ENCODE measurements around the gene INTS1. TPM values are rescaled to one million over a fixed set of nuclear protein-coding genes. Genes with fewer than 3 reads are reported as not detected.
"Not testable (repeated sequence)": the region's sequence is repeated elsewhere in the genome, so short reads cannot be mapped to it uniquely, and the experiment has no call there.

Gene INTS1
- total RNA-seq, 2 experiments from 2014 or later = 78.1 to 81.7 TPM

GRCh38 chr7:1520539-1521234, 16.5 kb upstream of the INTS1 start:
- ATAC-seq (no peak), DNase-seq (no peak)
- Mint-ChIP-seq H3K27me3 (no peaks in the 10 kb centered on the region), H3K9me3 (ENCODE audit: low read depth) (peaks cover 4% of the 10 kb centered on the region), H3K4me3 (no peak overlapping the region), H3K4me1 (peaks cover 7% of the 10 kb centered on the region), H3K36me3 (ENCODE audit: low read depth) (peaks cover 2% of the 10 kb centered on the region), H3K27ac (no peak overlapping the region)
- intact Hi-C loops (cut with DNase I, micrococcal nuclease) = no loop called here
- CTCF ChIA-PET = no interaction called here
- POLR2A ChIA-PET = no interaction called here

GRCh38 chr7:1519322-1519922, 15.2 kb upstream of the INTS1 start:
- CTCF ChIA-PET; H3K27me3 Mint-ChIP-seq; ATAC-seq; H3K9me3 Mint-ChIP-seq (ENCODE audit: low read depth); POLR2A ChIA-PET; DNase-seq; H3K4me3 Mint-ChIP-seq; intact Hi-C loops (cut with DNase I, micrococcal nuclease); H3K4me1 Mint-ChIP-seq; H3K27ac Mint-ChIP-seq; H3K36me3 Mint-ChIP-seq (ENCODE audit: low read depth): not testable (repeated sequence)

- POLR2A ChIA-PET = no interaction called here
- CTCF ChIA-PET = interaction anchor here (0.6 kb wide), 1 partner anchor 323 kb away, joined by 3 read pairs; no protein-coding TSS in a partner anchor
- intact Hi-C loops (cut with DNase I, micrococcal nuclease) = no loop called here
Measured at GRCh38 chr7:1516586-1517251, 12.5 kb upstream of the INTS1 start.

GRCh38 chr7:1515509-1515967, 11.3 kb upstream of the INTS1 start:
- H3K27ac Mint-ChIP-seq; DNase-seq; POLR2A ChIA-PET; H3K27me3 Mint-ChIP-seq; intact Hi-C loops (cut with DNase I, micrococcal nuclease); ATAC-seq; H3K4me3 Mint-ChIP-seq; H3K9me3 Mint-ChIP-seq (ENCODE audit: low read depth); CTCF ChIA-PET; H3K36me3 Mint-ChIP-seq (ENCODE audit: low read depth): not testable (repeated sequence)
- H3K4me1 Mint-ChIP-seq = peaks cover 32% of the 10 kb centered on the region

More at GRCh38 chr7:1516586-1517251, 12.5 kb upstream of the INTS1 start:
- peaks cover 4% of the 10 kb centered on the region for H3K9me3 Mint-ChIP-seq (ENCODE audit: low read depth)
- no peak overlapping the region for H3K27ac Mint-ChIP-seq
- no peaks in the 10 kb centered on the region for H3K27me3 Mint-ChIP-seq
- peaks cover 2% of the 10 kb centered on the region for H3K36me3 Mint-ChIP-seq (ENCODE audit: low read depth)
- no peak for DNase-seq
- H3K4me3 Mint-ChIP-seq = no peak overlapping the region
- ATAC-seq = no peak
- peaks cover 29% of the 10 kb centered on the region for H3K4me1 Mint-ChIP-seq

GRCh38 chr7:1514995-1515401, 10.8 kb upstream of the INTS1 start:
- Mint-ChIP-seq H3K36me3 (ENCODE audit: low read depth) (peaks cover 2% of the 10 kb centered on the region), H3K27me3 (no peaks in the 10 kb centered on the region), H3K4me1 (peaks cover 32% of the 10 kb centered on the region), H3K9me3 (ENCODE audit: low read depth) (peaks cover 4% of the 10 kb centered on the region), H3K4me3 (no peak overlapping the region), H3K27ac (no peak overlapping the region)
- intact Hi-C loops (cut with DNase I, micrococcal nuclease) = no loop called here
- no peak for ATAC-seq
- ChIA-PET POLR2A (no interaction called here), CTCF (no interaction called here)
- no peak for DNase-seq

GRCh38 chr7:1514407-1514806, 10.2 kb upstream of the INTS1 start:
- Mint-ChIP-seq H3K27me3 (no peaks in the 10 kb centered on the region), H3K4me3 (no peak overlapping the region), H3K4me1 (peaks cover 32% of the 10 kb centered on the region), H3K9me3 (ENCODE audit: low read depth) (peaks cover 4% of the 10 kb centered on the region), H3K27ac (no peak overlapping the region), H3K36me3 (ENCODE audit: low read depth) (peaks cover 2% of the 10 kb centered on the region)
- intact Hi-C loops (cut with DNase I, micrococcal nuclease) = no loop called here
- CTCF ChIA-PET = interaction anchor here (0.6 kb wide), 1 partner anchor 48 kb away, joined by 4 read pairs; no protein-coding TSS in a partner anchor
- no peak for DNase-seq
- POLR2A ChIA-PET = no interaction called here
- no peak for ATAC-seq

- POLR2A ChIA-PET = no interaction called here
- Mint-ChIP-seq H3K9me3 (ENCODE audit: low read depth) (no peaks in the 10 kb centered on the region), H3K4me3 (no peak overlapping the region), H3K36me3 (ENCODE audit: low read depth) (no peaks in the 10 kb centered on the region), H3K4me1 (peaks cover 32% of the 10 kb centered on the region), H3K27ac (peak overlapping the region; percentile 79), H3K27me3 (no peaks in the 10 kb centered on the region)
- intact Hi-C loops (cut with DNase I, micrococcal nuclease) = loop anchor here in 1 of 2 experiments (1.0 kb wide), 1 partner anchor 17 kb away; the partner anchor contains the start of gene MAFK
- CTCF ChIA-PET = interaction anchor here (0.6 kb wide), 2 partner anchors 49 to 87 kb away, joined by 3 to 4 read pairs; no protein-coding TSS in a partner anchor
- ATAC-seq (no peak), DNase-seq (no peak)
Measured at GRCh38 chr7:1513657-1514095, 9.5 kb upstream of the INTS1 start.

- H3K9me3 Mint-ChIP-seq (ENCODE audit: low read depth) = no peaks in the 10 kb centered on the region
- POLR2A ChIA-PET = interaction anchor here (0.6 kb wide), 1 partner anchor 241 kb away, joined by 4 read pairs; no protein-coding TSS in a partner anchor
- H3K27me3 Mint-ChIP-seq = no peaks in the 10 kb centered on the region
- DNase-seq = peak; percentile 75
- peak overlapping the region; percentile 79 for H3K27ac Mint-ChIP-seq
- peaks cover 38% of the 10 kb centered on the region for H3K4me1 Mint-ChIP-seq
- no peaks in the 10 kb centered on the region for H3K36me3 Mint-ChIP-seq (ENCODE audit: low read depth)
- ATAC-seq = peak; percentile 84
- intact Hi-C loops (cut with DNase I, micrococcal nuclease) = loop anchor here in 1 of 2 experiments (1.0 kb wide), 1 partner anchor 17 kb away; the partner anchor contains the start of gene MAFK
- peak overlapping the region; percentile 30 for H3K4me3 Mint-ChIP-seq
- CTCF ChIA-PET = no interaction called here
Measured at GRCh38 chr7:1512781-1513656, 8.8 kb upstream of the INTS1 start.

- Mint-ChIP-seq H3K27ac (no peak overlapping the region), H3K4me1 (peaks cover 46% of the 10 kb centered on the region), H3K27me3 (no peaks in the 10 kb centered on the region), H3K36me3 (ENCODE audit: low read depth) (no peaks in the 10 kb centered on the region), H3K9me3 (ENCODE audit: low read depth) (no peaks in the 10 kb centered on the region), H3K4me3 (no peak overlapping the region)
- no peak for ATAC-seq
- POLR2A ChIA-PET = interaction anchor here (0.6 kb wide), 1 partner anchor 49 kb away, joined by 5 read pairs; no protein-coding TSS in a partner anchor
- no peak for DNase-seq
- CTCF ChIA-PET = interaction anchor here (2.1 kb wide), 1 partner anchor 38 kb away, joined by 5 read pairs; no protein-coding TSS in a partner anchor
- intact Hi-C loops (cut with DNase I, micrococcal nuclease) = no loop called here
Measured at GRCh38 chr7:1511444-1512422, 7.5 kb upstream of the INTS1 start.

- POLR2A ChIA-PET = no interaction called here
- Mint-ChIP-seq H3K27me3 (no peaks in the 10 kb centered on the region), H3K4me1 (peaks cover 51% of the 10 kb centered on the region), H3K36me3 (ENCODE audit: low read depth) (no peaks in the 10 kb centered on the region), H3K9me3 (ENCODE audit: low read depth) (no peaks in the 10 kb centered on the region), H3K4me3 (no peak overlapping the region), H3K27ac (no peak overlapping the region)
- intact Hi-C loops (cut with DNase I, micrococcal nuclease) = no loop called here
- ATAC-seq (no peak), DNase-seq (no peak)
- CTCF ChIA-PET = interaction anchor here (2.1 kb wide), 1 partner anchor 37 kb away, joined by 5 read pairs; no protein-coding TSS in a partner anchor
Measured at GRCh38 chr7:1510780-1511154, 6.6 kb upstream of the INTS1 start.

Measured in activated CD4-positive, alpha-beta T cell treated with anti-CD3 and anti-CD28 coated beads for 36 hours (primary cell).